ENCODE results near the gene ACTN2.

ACTN2 gene

DNA sequence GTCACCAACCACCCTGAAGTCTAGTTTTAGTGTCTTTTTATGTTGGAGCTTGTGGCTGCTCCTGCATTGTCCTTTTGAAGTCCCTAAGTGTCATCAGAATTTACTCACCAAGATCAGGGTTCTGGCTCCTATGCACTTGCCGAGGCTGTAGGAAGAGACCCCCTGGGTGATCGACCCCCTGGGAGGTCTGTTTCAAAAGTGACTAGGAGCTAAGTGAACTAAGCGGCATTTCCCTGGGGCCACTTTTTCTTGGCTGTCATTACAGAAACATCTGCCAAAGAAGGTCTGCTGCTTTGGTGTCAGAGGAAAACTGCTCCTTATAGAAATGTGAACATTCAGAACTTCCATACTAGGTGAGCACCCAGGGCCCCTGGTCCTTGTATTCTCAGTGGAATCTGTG lies 39.4 kb downstream of the ACTN2 start:
- TF ChIP-seq RARB (CRISPR knock-in tag; IDR thresholded peaks at IDR 0.05) (no peak), GLIS3 (CRISPR knock-in tag; IDR thresholded peaks at IDR 0.05) (no peak), ZNF70 (CRISPR knock-in tag; IDR thresholded peaks at IDR 0.05) (no peak), ZNF8 (CRISPR knock-in tag; IDR thresholded peaks at IDR 0.05) (no peak)
- TF ChIP-seq, protein P1, sequence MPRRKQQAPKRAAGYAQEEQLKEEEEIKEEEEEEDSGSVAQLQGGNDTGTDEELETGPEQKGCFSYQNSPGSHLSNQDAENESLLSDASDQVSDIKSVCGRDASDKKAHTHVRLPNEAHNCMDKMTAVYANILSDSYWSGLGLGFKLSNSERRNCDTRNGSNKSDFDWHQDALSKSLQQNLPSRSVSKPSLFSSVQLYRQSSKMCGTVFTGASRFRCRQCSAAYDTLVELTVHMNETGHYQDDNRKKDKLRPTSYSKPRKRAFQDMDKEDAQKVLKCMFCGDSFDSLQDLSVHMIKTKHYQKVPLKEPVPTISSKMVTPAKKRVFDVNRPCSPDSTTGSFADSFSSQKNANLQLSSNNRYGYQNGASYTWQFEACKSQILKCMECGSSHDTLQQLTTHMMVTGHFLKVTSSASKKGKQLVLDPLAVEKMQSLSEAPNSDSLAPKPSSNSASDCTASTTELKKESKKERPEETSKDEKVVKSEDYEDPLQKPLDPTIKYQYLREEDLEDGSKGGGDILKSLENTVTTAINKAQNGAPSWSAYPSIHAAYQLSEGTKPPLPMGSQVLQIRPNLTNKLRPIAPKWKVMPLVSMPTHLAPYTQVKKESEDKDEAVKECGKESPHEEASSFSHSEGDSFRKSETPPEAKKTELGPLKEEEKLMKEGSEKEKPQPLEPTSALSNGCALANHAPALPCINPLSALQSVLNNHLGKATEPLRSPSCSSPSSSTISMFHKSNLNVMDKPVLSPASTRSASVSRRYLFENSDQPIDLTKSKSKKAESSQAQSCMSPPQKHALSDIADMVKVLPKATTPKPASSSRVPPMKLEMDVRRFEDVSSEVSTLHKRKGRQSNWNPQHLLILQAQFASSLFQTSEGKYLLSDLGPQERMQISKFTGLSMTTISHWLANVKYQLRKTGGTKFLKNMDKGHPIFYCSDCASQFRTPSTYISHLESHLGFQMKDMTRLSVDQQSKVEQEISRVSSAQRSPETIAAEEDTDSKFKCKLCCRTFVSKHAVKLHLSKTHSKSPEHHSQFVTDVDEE (CRISPR knock-in tag; IDR thresholded peaks at IDR 0.05), result no peak
- TF ChIP-seq, protein P2, sequence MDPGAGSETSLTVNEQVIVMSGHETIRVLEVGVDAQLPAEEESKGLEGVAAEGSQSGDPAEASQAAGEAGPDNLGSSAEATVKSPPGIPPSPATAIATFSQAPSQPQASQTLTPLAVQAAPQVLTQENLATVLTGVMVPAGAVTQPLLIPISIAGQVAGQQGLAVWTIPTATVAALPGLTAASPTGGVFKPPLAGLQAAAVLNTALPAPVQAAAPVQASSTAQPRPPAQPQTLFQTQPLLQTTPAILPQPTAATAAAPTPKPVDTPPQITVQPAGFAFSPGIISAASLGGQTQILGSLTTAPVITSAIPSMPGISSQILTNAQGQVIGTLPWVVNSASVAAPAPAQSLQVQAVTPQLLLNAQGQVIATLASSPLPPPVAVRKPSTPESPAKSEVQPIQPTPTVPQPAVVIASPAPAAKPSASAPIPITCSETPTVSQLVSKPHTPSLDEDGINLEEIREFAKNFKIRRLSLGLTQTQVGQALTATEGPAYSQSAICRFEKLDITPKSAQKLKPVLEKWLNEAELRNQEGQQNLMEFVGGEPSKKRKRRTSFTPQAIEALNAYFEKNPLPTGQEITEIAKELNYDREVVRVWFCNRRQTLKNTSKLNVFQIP (CRISPR knock-in tag; IDR thresholded peaks at IDR 0.05; ENCODE audit: borderline replicate concordance, low read depth), result no peak
- ATAC-seq, result no peak

DNA sequence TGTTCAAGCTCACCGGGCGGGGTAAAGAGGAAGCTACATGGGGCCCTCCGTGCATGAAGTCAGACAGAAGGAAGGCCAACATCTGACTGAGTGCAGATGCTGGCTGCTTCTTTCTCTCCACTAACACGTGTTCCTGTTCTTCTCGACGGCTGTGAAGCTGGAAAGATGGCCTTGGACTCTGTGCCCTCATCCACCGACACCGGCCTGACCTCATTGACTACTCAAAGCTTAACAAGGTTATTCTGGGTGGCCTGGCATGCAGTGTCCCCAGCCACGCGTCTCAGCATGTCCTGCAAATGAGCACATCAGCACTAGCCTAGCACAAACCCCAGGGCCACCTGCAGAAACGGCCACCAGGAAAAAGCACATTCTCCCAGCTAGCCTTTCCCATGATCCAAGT lies 41.2 kb downstream of the ACTN2 start:
- no peak for ATAC-seq
- TF ChIP-seq ZNF565 (CRISPR knock-in tag; conservative IDR thresholded peaks at IDR 0.05; ENCODE audit: low read depth) (no peak), GLIS3 (CRISPR knock-in tag; IDR thresholded peaks at IDR 0.05) (no peak), ISL1 (CRISPR knock-in tag; IDR thresholded peaks at IDR 0.05) (no peak), ZNF70 (CRISPR knock-in tag; IDR thresholded peaks at IDR 0.05) (no peak), ARNTL (CRISPR knock-in tag; IDR thresholded peaks at IDR 0.05; ENCODE audit: borderline replicate concordance, low read depth) (no peak), ESRRG (CRISPR knock-in tag; IDR thresholded peaks at IDR 0.05) (no peak), ZFP30 (CRISPR knock-in tag; IDR thresholded peaks at IDR 0.05) (no peak), TCF4 (CRISPR knock-in tag; IDR thresholded peaks at IDR 0.05; ENCODE audit: borderline replicate concordance) (no peak), OSR1 (CRISPR knock-in tag; IDR thresholded peaks at IDR 0.05) (no peak)
- TF ChIP-seq, protein P1 (CRISPR knock-in tag; IDR thresholded peaks at IDR 0.05), result no peak
- TF ChIP-seq, protein P3, sequence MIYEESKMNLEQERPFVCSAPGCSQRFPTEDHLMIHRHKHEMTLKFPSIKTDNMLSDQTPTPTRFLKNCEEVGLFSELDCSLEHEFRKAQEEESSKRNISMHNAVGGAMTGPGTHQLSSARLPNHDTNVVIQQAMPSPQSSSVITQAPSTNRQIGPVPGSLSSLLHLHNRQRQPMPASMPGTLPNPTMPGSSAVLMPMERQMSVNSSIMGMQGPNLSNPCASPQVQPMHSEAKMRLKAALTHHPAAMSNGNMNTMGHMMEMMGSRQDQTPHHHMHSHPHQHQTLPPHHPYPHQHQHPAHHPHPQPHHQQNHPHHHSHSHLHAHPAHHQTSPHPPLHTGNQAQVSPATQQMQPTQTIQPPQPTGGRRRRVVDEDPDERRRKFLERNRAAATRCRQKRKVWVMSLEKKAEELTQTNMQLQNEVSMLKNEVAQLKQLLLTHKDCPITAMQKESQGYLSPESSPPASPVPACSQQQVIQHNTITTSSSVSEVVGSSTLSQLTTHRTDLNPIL (CRISPR knock-in tag; IDR thresholded peaks at IDR 0.05; ENCODE audit: low read depth), result no peak
- TF ChIP-seq, protein P4, sequence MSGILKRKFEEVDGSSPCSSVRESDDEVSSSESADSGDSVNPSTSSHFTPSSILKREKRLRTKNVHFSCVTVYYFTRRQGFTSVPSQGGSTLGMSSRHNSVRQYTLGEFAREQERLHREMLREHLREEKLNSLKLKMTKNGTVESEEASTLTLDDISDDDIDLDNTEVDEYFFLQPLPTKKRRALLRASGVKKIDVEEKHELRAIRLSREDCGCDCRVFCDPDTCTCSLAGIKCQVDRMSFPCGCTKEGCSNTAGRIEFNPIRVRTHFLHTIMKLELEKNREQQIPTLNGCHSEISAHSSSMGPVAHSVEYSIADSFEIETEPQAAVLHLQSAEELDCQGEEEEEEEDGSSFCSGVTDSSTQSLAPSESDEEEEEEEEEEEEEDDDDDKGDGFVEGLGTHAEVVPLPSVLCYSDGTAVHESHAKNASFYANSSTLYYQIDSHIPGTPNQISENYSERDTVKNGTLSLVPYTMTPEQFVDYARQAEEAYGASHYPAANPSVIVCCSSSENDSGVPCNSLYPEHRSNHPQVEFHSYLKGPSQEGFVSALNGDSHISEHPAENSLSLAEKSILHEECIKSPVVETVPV (CRISPR knock-in tag; IDR thresholded peaks at IDR 0.05), result no peak
- TF ChIP-seq, protein P5, sequence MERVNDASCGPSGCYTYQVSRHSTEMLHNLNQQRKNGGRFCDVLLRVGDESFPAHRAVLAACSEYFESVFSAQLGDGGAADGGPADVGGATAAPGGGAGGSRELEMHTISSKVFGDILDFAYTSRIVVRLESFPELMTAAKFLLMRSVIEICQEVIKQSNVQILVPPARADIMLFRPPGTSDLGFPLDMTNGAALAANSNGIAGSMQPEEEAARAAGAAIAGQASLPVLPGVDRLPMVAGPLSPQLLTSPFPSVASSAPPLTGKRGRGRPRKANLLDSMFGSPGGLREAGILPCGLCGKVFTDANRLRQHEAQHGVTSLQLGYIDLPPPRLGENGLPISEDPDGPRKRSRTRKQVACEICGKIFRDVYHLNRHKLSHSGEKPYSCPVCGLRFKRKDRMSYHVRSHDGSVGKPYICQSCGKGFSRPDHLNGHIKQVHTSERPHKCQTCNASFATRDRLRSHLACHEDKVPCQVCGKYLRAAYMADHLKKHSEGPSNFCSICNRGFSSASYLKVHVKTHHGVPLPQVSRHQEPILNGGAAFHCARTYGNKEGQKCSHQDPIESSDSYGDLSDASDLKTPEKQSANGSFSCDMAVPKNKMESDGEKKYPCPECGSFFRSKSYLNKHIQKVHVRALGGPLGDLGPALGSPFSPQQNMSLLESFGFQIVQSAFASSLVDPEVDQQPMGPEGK (CRISPR knock-in tag; IDR thresholded peaks at IDR 0.05; ENCODE audit: borderline replicate concordance), result no peak
- TF ChIP-seq, protein P2 (CRISPR knock-in tag; IDR thresholded peaks at IDR 0.05; ENCODE audit: borderline replicate concordance, low read depth), result no peak
